Measurements from ENCODE around the gene GPC3.

Gene GPC3

DNA sequence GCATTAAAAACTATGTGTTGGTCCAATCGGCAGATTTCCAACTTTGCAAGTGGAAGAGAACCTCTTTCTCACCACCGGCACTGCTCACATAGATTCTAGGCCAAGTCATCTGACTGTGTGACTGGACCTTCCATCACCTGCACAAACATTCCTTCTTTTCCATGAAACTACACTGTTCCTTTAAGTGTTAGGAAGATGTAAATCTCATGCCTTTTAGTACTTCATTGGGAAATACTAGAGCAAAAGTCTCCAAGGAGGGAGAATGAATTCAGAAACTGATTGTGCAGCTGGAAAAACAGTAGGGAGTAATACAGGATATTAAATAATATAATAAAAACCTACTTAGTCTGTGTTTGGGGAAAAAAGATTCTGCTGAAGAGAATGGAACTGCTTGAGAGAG is 238.2 kb downstream of the GPC3 start:
- DNase-seq = no peak
- no peak overlapping the region for H3K27ac ChIP-seq
- no peak overlapping the region for H3K4me3 ChIP-seq (ENCODE audit: low read depth, low read length)
- TF ChIP-seq, protein P1, sequence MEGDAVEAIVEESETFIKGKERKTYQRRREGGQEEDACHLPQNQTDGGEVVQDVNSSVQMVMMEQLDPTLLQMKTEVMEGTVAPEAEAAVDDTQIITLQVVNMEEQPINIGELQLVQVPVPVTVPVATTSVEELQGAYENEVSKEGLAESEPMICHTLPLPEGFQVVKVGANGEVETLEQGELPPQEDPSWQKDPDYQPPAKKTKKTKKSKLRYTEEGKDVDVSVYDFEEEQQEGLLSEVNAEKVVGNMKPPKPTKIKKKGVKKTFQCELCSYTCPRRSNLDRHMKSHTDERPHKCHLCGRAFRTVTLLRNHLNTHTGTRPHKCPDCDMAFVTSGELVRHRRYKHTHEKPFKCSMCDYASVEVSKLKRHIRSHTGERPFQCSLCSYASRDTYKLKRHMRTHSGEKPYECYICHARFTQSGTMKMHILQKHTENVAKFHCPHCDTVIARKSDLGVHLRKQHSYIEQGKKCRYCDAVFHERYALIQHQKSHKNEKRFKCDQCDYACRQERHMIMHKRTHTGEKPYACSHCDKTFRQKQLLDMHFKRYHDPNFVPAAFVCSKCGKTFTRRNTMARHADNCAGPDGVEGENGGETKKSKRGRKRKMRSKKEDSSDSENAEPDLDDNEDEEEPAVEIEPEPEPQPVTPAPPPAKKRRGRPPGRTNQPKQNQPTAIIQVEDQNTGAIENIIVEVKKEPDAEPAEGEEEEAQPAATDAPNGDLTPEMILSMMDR (IDR thresholded peaks at IDR 0.05; ENCODE audit: low read depth, low read length, missing control alignments) = no peak
- no peaks in the 10 kb centered on the region for H3K36me3 ChIP-seq (replicated peaks)
- H3K27me3 ChIP-seq (replicated peaks) = no peaks in the 10 kb centered on the region
- in situ Hi-C loops (cut with HindIII; ENCODE audit: low pct_ligation_motif_present, low sequenced_read_pairs) = no loop called here

DNA sequence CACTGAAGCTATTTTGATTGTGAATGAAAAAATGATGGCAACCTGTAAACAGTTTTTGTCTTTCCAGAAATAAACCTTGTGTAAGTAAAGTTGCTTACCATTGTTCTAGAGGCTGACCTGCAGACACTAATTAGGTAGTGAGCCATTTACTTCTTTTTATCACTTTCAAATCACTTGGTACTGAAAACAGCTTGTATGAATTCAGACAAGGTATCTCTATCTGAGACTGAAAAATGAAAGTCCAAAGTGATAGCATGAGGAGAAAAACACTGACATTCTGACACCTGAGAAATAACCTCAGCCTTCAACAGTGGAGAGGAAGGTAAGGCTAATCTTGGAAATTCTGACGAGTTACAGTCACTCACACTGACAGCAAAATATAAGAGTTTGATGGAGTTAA is 238.8 kb downstream of the GPC3 start:
- in situ Hi-C loops (cut with HindIII; ENCODE audit: low pct_ligation_motif_present, low sequenced_read_pairs) = no loop called here
- H3K27ac ChIP-seq = no peak overlapping the region
- TF ChIP-seq, protein P1 (IDR thresholded peaks at IDR 0.05; ENCODE audit: low read depth, low read length, missing control alignments) = no peak
- H3K4me3 ChIP-seq (ENCODE audit: low read depth, low read length) = no peak overlapping the region
- DNase-seq = no peak
- no peaks in the 10 kb centered on the region for H3K27me3 ChIP-seq (replicated peaks)
- no peaks in the 10 kb centered on the region for H3K36me3 ChIP-seq (replicated peaks)

DNA sequence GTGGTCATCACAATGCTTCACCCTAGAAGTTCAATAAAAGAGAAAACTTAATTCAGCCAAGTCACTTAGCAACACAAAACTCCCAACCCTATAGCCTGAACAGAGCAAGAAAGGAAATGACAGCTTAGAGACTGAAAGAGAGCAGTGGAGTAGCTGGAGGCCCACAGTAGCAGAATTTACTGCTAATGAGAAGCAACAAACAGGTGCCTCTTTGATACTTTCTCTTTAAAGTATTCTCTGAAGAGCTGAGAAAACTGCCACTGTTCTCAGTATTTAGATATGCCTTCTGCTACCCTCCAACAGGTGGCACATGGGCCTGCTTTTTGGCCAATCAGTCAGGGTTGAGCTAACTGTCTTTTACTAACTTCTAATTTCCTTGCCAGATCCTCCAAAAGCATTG is 240.0 kb downstream of the GPC3 start:
- Histone ChIP-seq H3K27me3 (replicated peaks) (no peaks in the 10 kb centered on the region), H3K27ac (no peak overlapping the region), H3K4me3 (ENCODE audit: low read depth, low read length) (no peak overlapping the region), H3K36me3 (replicated peaks) (no peaks in the 10 kb centered on the region)
- DNase-seq = no peak
- TF ChIP-seq, protein P1 (IDR thresholded peaks at IDR 0.05; ENCODE audit: low read depth, low read length, missing control alignments) = no peak
- in situ Hi-C loops (cut with HindIII; ENCODE audit: low pct_ligation_motif_present, low sequenced_read_pairs) = no loop called here

DNA sequence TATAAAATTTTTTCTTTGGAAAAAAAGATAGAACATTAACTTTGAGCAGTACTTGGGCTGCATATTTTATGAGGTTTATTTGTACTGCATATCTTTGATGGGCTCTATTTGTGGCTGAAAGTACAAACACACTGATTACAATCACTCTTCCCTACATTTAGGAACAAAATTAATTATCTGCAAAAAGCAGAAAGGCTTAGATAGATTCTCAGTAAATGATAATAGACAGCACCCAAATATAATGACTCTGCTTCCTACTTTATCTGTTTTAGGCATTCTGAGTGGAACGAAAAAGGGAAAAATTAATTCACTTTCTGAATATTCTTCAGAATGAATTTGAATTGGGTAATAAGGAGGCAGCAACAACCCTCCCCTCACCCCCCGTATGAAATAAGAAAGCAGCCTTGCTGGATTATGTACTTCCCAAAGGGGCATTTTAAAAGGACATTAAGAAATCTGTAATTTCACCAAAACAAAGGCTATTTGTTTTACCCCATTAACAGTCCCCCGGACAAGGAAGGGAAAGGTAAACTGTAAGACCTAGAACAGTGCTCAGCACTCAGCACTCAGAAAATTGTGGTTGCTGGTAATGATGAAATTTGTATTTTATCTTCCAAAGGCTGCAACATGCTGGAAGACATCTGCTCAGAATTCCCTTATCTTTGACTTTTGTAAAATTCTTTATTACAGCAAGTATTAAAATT is 242.6 kb downstream of the GPC3 start:
- no peak overlapping the region for H3K27ac ChIP-seq
- H3K36me3 ChIP-seq (replicated peaks) = no peaks in the 10 kb centered on the region
- TF ChIP-seq, protein P1 (IDR thresholded peaks at IDR 0.05; ENCODE audit: low read depth, low read length, missing control alignments) = no peak
- H3K4me3 ChIP-seq (ENCODE audit: low read depth, low read length) = no peak overlapping the region
- in situ Hi-C loops (cut with HindIII; ENCODE audit: low pct_ligation_motif_present, low sequenced_read_pairs) = no loop called here
- H3K27me3 ChIP-seq (replicated peaks) = no peaks in the 10 kb centered on the region
- no peak for DNase-seq

DNA sequence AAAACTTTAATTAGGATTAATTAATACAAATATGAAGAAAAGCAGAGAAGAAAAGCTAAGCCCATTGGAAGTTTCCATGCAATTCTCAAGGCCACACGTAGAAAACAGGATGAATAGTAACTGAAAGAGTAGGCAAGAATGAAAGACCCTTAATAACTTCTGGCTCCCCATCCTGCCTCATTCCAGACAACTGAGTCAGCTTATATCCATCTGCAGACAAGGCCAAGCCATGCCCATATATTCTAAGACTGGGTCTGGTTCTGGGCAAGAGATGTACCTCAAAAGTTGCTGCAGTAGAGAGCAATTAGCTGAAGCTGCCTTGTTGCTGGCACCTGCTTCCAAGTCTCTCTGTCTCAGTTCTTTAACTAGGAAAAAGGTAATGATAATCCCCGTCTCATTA is 244.1 kb downstream of the GPC3 start:
- Histone ChIP-seq H3K36me3 (replicated peaks) (no peaks in the 10 kb centered on the region), H3K27me3 (replicated peaks) (no peaks in the 10 kb centered on the region), H3K27ac (no peak overlapping the region), H3K4me3 (ENCODE audit: low read depth, low read length) (no peak overlapping the region)
- TF ChIP-seq, protein P1 (IDR thresholded peaks at IDR 0.05; ENCODE audit: low read depth, low read length, missing control alignments) = no peak
- DNase-seq = no peak
- in situ Hi-C loops (cut with HindIII; ENCODE audit: low pct_ligation_motif_present, low sequenced_read_pairs) = no loop called here

DNA sequence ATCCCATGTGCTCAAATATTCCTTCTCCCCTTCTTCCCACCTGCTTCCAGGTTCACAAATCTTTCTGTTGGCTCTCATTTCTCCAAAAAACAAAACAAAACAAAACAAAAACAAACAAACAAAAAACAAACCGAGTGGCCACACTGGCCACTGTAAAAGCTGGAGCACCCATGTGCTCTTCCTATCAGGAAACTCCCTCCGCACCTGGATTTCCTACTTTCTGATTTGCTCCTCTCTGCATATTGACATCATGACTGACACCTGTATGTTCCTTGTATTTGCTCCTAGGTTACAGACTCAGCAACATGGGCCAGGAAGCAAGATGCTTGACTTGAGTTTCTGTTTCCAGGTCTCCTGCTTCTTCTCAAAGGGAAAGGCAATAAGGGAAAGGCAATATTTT is 258.8 kb downstream of the GPC3 start:
- TF ChIP-seq, protein P1 (IDR thresholded peaks at IDR 0.05; ENCODE audit: low read depth, low read length, missing control alignments) = no peak
- no peak for DNase-seq
- Histone ChIP-seq H3K36me3 (replicated peaks) (no peaks in the 10 kb centered on the region), H3K27ac (no peak overlapping the region), H3K4me3 (ENCODE audit: low read depth, low read length) (no peak overlapping the region), H3K27me3 (replicated peaks) (no peaks in the 10 kb centered on the region)
- in situ Hi-C loops (cut with HindIII; ENCODE audit: low pct_ligation_motif_present, low sequenced_read_pairs) = no loop called here

All from brain microvascular endothelial cell (primary cell).